Choroid plexus epithelial cell (primary cell): ENCODE results near the gene PAX5.
A peak's percentile ranks its signal among the peaks of the same experiment; 100 is the strongest.

Source experiments
- DNase-seq: peaks from one replicate; pipeline ENCODE4 v3.0.0-alpha.2; 2010; ENCODE audit warnings: low read depth
- H3K4me3 ChIP-seq: 2 replicates; pipeline ENCODE4 v1.5.1; 2011; ENCODE audit warnings: low read depth, mild to moderate bottlenecking, control low read depth, low read length, moderate library complexity
- TF ChIP-seq, protein P1 (sequence below): conservative IDR thresholded peaks from 2 replicates; pipeline ENCODE4 v1.5.1; 2011; ENCODE audit warnings: low read depth, mild to moderate bottlenecking, control low read depth, inconsistent platforms, low read length, moderate library complexity

Gene PAX5

DNA sequence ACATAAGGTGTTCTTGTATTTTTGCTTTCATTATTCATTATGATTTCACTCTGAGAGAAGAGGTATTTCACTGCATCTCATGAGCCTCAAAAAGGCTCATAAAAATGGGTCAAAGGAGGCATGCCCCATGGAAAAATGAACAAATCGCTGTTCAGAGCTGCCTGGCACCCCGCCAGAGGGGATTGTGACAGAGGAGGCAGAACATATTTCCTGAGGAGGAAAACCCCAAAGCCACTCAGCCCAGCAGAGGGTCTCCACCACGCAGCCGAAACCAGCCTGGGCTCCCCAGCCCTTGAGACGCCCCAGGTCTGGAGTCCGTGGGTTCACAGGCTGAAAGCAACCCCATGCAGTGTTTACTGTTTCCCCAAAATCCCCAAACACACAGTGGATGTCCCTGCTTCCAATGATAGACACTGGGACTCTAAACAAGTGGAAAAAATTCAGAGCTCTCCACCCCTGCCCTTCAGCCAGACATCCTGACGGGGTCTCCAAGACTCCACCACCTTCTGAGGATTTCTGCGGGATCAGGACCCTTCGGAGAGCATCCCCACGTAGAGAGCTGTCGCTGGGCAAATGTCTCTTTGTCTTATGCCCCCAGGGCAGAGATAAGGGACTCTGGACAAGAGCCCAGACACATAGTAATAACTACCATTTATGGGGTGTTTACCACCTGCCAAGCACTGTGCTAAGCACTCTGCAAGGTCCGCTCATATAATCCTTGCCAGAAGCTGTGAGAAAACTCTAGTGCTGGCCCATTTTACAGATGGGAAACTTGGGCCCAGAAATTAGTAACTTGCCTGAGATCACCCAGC is 122.3 kb downstream of the PAX5 start:
- TF ChIP-seq, protein P1, sequence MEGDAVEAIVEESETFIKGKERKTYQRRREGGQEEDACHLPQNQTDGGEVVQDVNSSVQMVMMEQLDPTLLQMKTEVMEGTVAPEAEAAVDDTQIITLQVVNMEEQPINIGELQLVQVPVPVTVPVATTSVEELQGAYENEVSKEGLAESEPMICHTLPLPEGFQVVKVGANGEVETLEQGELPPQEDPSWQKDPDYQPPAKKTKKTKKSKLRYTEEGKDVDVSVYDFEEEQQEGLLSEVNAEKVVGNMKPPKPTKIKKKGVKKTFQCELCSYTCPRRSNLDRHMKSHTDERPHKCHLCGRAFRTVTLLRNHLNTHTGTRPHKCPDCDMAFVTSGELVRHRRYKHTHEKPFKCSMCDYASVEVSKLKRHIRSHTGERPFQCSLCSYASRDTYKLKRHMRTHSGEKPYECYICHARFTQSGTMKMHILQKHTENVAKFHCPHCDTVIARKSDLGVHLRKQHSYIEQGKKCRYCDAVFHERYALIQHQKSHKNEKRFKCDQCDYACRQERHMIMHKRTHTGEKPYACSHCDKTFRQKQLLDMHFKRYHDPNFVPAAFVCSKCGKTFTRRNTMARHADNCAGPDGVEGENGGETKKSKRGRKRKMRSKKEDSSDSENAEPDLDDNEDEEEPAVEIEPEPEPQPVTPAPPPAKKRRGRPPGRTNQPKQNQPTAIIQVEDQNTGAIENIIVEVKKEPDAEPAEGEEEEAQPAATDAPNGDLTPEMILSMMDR = no peak
- DNase-seq = no peak
- no peak overlapping the region for H3K4me3 ChIP-seq

DNA sequence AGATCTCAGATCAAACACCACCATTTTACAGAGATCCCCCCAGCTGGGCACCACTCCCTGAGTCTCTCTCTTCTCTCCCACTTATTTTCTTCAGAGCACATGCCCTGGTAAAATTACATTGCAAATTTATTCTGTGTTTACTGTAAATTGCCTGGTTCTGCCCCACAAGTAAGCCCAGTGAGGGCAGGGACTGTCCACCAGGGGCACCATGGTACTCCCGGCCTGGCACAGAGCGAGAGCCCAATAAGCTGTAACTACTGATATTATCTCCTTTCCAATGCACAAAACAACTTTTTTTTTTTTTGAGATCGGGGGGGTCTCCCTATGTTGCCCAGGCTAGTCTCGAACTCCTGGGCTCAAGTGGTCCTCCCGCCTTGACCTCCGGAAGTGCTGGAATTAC is 123.0 kb downstream of the PAX5 start:
- H3K4me3 ChIP-seq = no peak overlapping the region
- TF ChIP-seq, protein P1 = peak; percentile 6
- DNase-seq = no peak

DNA sequence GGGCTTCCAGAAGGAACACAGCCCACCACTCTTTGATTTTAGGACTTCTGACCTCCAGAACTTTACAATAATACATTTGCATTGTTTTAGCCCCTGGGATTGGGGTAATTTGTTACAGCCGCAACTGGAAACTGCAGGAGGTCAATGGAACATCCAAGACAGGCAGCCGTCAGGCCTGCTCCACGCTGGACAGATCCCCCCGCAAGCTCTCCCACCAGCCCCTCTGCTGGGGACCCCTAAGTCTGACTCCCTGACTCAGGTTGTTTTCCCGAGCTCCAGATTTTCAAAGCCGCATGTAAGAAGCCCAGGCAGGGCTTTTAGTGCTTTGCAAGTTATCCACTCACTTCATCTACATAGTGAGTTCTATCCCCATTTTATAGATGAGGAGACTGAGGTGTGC is 127.6 kb downstream of the PAX5 start:
- TF ChIP-seq, protein P1 = no peak
- DNase-seq = no peak
- H3K4me3 ChIP-seq = no peak overlapping the region

DNA sequence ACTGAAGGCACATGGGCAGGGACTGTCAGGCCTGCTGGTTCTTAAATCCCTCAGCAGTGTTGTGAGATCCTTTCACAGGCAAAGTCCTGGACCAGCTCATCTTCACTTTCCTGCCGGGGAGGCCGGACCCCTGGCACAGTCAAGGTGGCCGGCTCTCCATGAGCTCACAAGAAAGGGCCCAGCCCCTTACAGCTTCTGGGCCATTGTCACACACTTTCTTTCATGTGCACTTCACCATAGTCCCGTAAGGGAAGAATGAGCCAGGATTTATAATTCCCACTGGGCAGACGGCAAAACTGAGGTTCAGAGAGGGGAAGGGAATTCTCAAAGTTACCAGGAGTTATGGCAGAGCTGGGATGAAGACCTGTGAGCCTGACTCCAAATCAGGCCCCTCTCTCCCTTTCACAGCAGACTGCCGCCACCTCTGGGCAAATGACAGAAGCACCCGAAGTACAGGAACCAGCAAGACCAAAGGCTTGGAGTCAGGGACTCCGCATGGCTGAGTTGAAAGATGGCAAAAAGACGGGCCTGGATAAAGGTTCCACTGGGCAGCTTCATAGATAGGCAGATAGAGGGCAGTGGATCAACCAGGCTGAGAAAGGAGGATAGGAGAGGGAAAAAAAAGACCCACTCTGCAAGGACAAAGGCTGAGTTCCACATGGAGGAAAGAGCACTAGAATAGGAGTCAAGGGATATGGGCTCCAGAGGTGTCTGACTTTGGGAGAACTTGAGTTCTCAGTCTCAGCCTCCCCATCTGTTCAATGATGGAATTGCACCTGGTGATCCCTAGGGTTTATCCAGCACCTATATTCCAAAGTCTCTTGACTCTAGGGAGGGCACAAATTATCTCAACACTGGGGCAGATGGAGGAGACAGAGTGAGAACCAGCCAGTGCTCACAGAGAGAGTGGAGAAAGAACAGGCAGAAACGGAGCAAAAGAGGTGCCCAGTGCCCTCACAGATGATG is 128.7 kb downstream of the PAX5 start:
- TF ChIP-seq, protein P1 = peak; percentile 17
- H3K4me3 ChIP-seq = no peak overlapping the region
- DNase-seq = no peak

DNA sequence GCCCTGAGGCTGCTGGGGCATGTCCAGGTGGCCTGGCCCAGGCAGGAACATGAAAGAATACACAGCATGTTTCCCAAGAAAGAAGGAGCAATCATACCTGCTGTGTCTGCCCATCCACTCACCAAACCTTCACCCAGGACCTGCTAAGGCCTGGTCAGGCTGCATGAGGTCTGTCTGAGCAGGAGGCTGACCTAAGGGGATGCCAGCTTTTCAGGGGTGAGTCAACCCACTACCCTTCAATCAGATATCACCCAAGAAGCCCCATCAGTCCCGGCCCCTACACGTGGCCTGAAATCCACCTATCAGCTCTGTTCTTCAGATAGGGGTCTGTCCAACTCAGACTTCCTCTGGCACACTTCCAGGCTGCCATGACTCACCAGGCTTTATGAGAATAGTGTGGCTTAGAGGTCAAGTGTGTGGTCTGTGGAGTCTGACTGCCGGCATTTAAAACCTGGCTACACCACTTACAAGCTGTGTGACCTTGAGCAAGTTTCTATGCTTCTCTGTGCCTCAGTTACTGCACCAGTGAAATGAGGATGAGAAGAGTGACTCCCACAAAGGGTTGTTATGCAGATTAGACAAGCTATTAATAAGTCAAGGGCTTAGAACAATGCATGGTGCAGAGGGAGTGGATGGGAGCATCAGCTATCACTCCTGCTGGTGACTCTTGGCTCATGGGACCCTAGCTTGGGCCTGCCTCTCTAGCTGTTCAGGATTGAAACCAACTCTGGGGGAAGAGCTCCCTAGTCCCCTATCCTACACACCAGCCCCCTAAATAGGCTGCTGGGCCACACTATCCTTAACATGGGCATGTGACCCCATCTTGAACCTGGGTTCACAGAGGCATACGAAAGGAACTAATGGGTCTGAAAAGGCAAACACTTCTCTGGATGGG is 130.3 kb downstream of the PAX5 start:
- no peak overlapping the region for H3K4me3 ChIP-seq
- TF ChIP-seq, protein P1 = no peak
- peak; percentile 88 for DNase-seq

DNA sequence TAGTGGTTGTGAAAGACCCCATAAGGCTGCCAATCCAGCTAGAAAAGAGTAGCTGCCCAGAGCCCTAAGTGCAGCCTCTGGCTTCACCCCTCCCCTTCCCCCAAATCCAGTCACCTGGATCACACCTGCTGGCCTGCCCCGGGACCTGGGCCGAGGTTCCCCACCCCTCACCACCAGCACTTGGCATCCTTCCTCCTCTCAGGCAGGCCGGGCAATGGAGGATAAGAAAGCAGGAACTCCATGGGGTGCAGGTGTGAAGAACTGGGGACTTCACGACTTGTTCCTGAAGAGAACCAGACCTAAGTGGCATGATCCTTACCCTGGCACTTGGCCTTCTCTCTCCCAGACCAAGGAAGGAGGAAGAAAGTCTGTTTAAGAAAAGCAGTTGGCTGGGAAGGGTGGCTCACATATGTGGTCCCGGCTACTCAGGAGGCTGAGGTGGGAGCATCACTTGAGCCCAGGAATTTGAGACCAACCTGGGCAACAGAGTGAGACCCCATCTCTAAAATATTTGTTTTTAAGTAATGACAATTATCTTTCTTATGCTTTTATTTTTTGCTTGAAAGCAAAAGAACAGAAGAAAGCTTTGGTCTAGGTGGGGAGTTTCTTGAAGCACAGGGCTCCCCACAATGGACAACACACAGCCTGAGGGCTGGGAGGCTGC is 131.1 kb downstream of the PAX5 start:
- DNase-seq = no peak
- H3K4me3 ChIP-seq = no peak overlapping the region
- TF ChIP-seq, protein P1 = no peak
